GM18511 (cell line): ENCODE data around the gene CLCN4.

Experiments used
- ATAC-seq: cut with Tn5 transposase; IDR thresholded peaks from one replicate; pipeline ENCODE4 v1.9.1; 2021; ENCODE audit warnings: mild to moderate bottlenecking, moderate library complexity; ENCODE audit not compliant: unreplicated experiment

The CLCN4 gene

GRCh38 chrX:10193587-10193986 is 36.8 kb downstream of the CLCN4 start:
- no peak for ATAC-seq

GRCh38 chrX:10195425-10195824 is 38.6 kb downstream of the CLCN4 start:
- no peak for ATAC-seq

GRCh38 chrX:10195947-10196346 is 39.2 kb downstream of the CLCN4 start:
- ATAC-seq: no peak

- ATAC-seq: no peak
These were observed 40.8 kb downstream of the CLCN4 start for GRCh38 chrX:10197279-10198210.

GRCh38 chrX:10198254-10198653 is 41.5 kb downstream of the CLCN4 start:
- no peak for ATAC-seq

- ATAC-seq: peak; percentile 70
These were observed 42.4 kb downstream of the CLCN4 start for GRCh38 chrX:10199212-10199611.

GRCh38 chrX:10203617-10204016 is 46.8 kb downstream of the CLCN4 start:
- no peak for ATAC-seq

GRCh38 chrX:10206317-10206716 is 49.5 kb downstream of the CLCN4 start:
- ATAC-seq: no peak

GRCh38 chrX:10208281-10208856 is 51.6 kb downstream of the CLCN4 start:
- no peak for ATAC-seq

GRCh38 chrX:10208953-10209352 is 52.2 kb downstream of the CLCN4 start:
- ATAC-seq: no peak

GRCh38 chrX:10212395-10212794 is 55.6 kb downstream of the CLCN4 start:
- ATAC-seq: no peak

GRCh38 chrX:10213716-10214115 is 56.9 kb downstream of the CLCN4 start:
- no peak for ATAC-seq

GRCh38 chrX:10216208-10216607 is 59.4 kb downstream of the CLCN4 start:
- no peak for ATAC-seq

- ATAC-seq: no peak
These were observed 60.4 kb downstream of the CLCN4 start for GRCh38 chrX:10217198-10217597.

- no peak for ATAC-seq
These were observed 64.9 kb downstream of the CLCN4 start for GRCh38 chrX:10221651-10222050.

- no peak for ATAC-seq
These were observed 66.5 kb downstream of the CLCN4 start for GRCh38 chrX:10223276-10223675.

GRCh38 chrX:10223781-10224180 is 67.0 kb downstream of the CLCN4 start:
- ATAC-seq: no peak

GRCh38 chrX:10230222-10230621 is 73.4 kb downstream of the CLCN4 start:
- ATAC-seq: no peak

- ATAC-seq: no peak
These were observed 74.7 kb downstream of the CLCN4 start for GRCh38 chrX:10231461-10231860.

- no peak for ATAC-seq
These were observed 76.4 kb downstream of the CLCN4 start for GRCh38 chrX:10233173-10233572.

GRCh38 chrX:10233696-10234095 is 76.9 kb downstream of the CLCN4 start:
- no peak for ATAC-seq

- ATAC-seq: no peak
These were observed 79.1 kb downstream of the CLCN4 start for GRCh38 chrX:10235851-10236250.
